Measurements from ENCODE around the gene BCLAF1.
"Not testable (repeated sequence)": the region's sequence is repeated elsewhere in the genome, so short reads cannot be mapped to it uniquely, and the experiment has no call there.

Gene BCLAF1

DNA sequence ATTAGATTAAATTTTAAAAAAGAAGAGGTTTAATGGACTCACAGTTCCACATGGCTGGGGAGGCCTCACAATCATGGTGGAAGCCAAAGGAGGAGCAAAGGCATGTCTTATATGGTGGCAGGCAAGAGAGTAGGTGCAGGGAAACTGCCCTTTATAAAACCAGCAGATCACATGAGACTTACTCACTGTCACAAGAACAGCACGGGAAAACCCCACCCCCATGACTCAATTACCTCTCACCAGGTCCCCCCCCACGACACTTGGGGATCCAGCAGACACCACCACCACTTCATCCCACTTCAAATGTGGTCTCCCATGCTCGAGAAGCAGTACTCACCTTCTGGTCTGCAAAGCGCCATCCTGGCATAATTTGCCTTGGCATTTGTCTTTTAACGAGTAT lies 64.2 kb downstream of the BCLAF1 start:
- TF ChIP-seq, protein P1, sequence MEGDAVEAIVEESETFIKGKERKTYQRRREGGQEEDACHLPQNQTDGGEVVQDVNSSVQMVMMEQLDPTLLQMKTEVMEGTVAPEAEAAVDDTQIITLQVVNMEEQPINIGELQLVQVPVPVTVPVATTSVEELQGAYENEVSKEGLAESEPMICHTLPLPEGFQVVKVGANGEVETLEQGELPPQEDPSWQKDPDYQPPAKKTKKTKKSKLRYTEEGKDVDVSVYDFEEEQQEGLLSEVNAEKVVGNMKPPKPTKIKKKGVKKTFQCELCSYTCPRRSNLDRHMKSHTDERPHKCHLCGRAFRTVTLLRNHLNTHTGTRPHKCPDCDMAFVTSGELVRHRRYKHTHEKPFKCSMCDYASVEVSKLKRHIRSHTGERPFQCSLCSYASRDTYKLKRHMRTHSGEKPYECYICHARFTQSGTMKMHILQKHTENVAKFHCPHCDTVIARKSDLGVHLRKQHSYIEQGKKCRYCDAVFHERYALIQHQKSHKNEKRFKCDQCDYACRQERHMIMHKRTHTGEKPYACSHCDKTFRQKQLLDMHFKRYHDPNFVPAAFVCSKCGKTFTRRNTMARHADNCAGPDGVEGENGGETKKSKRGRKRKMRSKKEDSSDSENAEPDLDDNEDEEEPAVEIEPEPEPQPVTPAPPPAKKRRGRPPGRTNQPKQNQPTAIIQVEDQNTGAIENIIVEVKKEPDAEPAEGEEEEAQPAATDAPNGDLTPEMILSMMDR (IDR thresholded peaks at IDR 0.05; ENCODE audit: low read length, missing control alignments) = no peak
- no peak for DNase-seq (ENCODE audit: low read depth)
- no peak overlapping the region for H3K4me3 ChIP-seq (replicated peaks; ENCODE audit: low read depth, low read length)

DNA sequence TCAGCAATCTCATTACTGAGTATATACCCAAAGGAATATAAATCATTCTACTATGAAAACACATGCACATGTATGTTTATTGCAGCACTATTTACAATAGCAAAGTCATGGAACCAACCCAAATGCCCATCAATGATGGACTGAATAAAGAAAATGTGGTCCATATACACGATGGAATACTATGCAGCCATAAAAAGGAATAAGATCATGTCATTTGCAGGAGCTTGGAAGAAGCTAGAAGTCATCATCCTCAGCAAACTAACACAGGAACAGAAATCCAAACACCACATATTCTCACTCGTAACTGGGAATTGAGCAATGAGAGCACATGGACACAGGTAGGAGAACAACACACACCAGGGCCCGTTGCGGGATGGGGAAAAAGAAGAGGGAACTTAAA lies 64.7 kb downstream of the BCLAF1 start:
- DNase-seq (ENCODE audit: low read depth) = not testable (repeated sequence)

DNA sequence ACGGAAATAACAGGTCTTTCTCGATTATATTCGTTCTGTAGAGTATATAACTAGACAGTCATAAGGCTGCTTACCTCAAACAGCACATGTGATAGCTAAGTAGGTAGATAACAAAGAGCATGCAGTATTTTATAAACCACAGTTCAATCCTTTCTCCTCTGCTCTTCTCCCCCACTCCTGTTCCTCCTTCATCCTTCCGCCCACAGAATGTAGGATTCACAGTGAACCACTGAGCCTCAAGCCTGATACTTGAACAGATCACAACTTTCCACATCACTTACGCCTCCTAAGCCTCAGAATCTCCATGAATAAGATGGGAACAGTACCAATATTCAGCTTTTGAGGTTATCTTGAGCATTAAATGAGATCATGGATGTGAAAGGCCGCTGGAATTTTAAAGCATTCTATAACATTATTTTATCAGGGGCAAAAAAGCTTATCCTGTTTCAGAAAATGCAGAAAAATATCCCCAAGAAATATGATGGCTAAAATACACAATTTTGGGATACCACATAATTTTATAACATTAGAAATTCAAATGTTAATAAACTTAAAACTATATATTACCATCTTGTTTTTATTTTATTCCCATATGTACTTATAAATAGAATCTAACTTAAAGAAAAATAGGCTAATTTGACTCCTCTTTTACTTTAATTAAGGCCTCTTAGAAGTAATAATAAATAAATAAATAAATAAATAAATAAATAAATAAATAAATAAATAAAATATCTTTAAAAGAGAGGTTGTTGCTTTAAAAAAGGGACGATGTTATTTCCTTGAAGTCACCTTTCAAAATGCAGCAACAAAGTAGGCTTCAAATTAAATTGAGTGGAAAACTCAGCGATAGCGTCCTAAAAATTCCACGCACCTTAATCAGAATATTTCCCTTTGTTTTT lies 72.9 kb downstream of the BCLAF1 start:
- DNase-seq (ENCODE audit: low read depth) = no peak
- H3K4me3 ChIP-seq (replicated peaks; ENCODE audit: low read depth, low read length) = no peak overlapping the region
- TF ChIP-seq, protein P1 (IDR thresholded peaks at IDR 0.05; ENCODE audit: low read length, missing control alignments) = no peak

More for the DNA sequence above, 64.7 kb downstream of the BCLAF1 start:
- H3K4me3 ChIP-seq (replicated peaks; ENCODE audit: low read depth, low read length) = not testable (repeated sequence)

DNA sequence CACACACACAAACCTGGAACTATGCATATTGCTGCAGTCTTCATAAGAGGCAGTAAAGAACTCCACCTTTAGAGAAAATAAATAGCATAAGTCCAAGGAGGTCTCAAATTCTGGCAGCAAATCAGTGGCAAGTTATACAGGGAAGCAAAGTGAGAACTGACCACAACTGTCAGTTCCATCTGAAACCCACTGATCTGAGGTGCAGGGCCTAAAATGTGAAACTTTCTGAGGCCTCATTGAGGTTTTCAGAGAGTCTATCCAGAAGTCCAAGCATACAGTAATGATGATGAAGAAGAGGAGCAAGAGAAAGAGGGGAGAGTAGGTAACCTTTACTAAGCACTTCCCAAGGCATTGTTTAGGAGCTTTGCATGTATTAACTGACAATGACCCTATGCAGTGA lies 75.8 kb downstream of the BCLAF1 start:
- no peak for DNase-seq (ENCODE audit: low read depth)
- TF ChIP-seq, protein P1 (IDR thresholded peaks at IDR 0.05; ENCODE audit: low read length, missing control alignments) = no peak
- H3K4me3 ChIP-seq (replicated peaks; ENCODE audit: low read depth, low read length) = no peak overlapping the region

DNA sequence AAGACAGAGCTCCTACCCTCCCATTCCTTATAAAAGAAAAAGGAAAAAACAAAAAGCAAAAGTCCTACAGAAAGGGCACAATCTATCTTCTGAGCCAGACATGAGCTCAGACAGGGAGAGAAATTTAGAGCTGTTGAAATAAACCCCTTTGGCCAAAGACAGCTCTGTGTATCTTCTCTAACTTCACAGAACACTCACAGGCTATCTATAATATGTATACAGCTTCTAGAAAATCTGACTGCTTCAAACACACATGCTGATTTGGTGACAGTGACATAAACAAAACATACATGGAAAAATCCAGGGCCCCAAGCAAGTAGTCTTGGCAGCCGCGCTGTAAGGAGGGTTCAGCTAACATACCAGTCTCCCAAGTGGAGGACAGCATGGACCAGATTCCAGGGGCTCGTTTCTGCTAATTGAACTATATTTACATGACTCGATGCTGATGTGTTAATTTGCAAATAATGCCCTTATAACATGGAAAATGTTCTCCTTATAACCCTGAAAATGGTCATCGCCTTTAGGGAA lies 76.6 kb downstream of the BCLAF1 start:
- DNase-seq (ENCODE audit: low read depth) = no peak
- H3K4me3 ChIP-seq (replicated peaks; ENCODE audit: low read depth, low read length) = no peak overlapping the region
- TF ChIP-seq, protein P1 (IDR thresholded peaks at IDR 0.05; ENCODE audit: low read length, missing control alignments) = no peak

DNA sequence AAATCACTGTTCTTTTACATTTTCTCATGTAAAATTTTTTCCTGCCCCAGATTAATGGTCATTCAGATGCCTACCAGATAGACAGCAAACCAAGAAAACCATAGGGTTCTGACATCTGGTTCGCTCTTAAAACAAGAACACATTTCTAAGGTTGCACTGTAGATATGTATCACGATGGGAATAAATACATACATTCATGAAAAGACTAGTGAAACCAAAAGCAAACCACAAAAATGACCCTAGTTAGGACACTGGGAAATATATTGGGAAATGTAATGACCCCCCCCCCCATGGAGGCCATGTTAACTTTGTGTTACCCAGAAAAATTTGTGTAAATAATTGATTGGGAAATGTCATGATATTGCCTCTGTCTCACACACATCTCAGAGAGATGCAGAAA lies 77.0 kb downstream of the BCLAF1 start:
- DNase-seq (ENCODE audit: low read depth) = no peak
- TF ChIP-seq, protein P1 (IDR thresholded peaks at IDR 0.05; ENCODE audit: low read length, missing control alignments) = no peak
- no peak overlapping the region for H3K4me3 ChIP-seq (replicated peaks; ENCODE audit: low read depth, low read length)

DNA sequence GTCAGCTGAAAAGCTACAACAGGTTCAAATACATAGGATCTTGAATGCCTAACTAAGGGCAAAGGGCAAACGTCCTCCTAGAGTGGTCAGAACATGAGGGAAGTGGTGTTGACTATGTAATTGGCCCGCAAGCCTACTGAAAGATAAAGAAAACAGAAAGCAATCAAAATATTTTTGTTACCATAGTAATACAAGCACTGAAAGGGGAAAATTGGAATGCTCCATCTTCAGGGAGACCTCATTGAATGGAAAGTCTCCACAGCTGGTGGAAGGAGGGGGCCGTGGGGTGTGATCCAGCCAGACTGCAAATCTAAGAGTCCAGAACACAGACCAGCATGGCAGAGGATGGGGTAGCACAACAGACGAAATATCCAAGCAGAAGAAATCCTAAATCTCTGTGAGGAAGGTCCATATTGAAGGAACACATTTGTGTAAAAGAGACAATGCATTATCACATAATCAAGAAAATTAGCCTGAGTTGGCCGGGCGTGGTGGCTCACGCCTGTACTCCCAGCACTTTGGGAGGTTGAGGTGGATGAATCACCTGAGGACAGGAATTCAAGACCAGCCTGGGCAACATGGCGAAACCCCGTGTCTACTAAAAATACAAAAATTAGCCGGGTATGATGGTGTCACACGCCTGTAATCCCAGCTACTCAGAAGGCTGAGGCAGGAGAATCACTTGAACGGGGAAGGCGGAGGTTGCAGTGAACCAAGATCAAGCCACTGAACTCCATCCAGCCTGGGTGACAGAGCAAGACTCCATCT lies 79.1 kb downstream of the BCLAF1 start:
- TF ChIP-seq, protein P1 (IDR thresholded peaks at IDR 0.05; ENCODE audit: low read length, missing control alignments) = no peak
- no peak for DNase-seq (ENCODE audit: low read depth)
- no peak overlapping the region for H3K4me3 ChIP-seq (replicated peaks; ENCODE audit: low read depth, low read length)
